Germinal center (tissue), 1 donor: ENCODE measurements around the gene MZB1.
"Not testable (repeated sequence)": the region's sequence is repeated elsewhere in the genome, so short reads cannot be mapped to it uniquely, and the experiment has no call there.

Source experiments
- DNase-seq: peaks from one replicate; pipeline ENCODE4 v3.0.0; 2012; ENCODE audit warnings: mixed read lengths, low spot score

MZB1 gene

DNA sequence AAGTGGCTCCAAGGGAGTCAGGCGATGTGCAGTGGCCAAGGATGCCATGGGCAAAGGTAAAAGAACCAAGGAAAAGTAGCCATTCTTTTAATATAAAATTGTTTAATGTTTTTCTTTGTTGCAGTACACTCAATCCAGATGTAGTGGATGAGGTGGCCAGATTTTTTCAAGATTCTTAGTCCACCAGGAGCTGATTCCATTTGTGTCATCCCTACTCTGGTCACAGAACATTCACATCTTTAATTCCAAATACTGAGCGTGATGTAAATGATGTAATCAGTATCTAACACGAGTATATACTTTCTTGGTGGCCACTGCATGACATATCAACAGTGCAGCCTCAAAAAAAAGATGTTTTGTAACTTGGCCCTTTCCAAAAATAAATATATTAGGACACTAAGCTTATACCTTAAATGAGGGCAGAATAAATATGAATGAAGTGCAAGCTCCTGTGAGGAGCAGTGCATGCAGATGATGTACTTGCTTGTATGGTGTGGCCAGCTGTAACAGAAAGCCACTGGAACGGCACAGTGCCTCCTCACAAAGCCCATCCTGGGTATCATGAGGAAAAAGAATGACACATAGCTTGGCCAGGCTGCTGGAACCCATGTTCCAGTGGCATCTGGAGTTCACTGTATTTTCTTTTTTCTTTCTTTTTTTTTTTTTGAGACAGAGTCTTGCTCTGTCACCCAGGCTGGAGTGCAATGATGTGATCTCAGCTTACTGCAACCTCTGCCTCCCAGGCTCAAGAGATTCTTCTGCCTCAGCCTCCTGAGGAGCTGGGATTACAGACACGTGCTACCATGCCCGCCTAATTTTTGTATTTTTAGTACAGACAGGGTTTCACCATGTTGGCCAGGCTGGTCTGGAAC lies 20.6 kb upstream of the MZB1 start:
- no peak for DNase-seq

DNA sequence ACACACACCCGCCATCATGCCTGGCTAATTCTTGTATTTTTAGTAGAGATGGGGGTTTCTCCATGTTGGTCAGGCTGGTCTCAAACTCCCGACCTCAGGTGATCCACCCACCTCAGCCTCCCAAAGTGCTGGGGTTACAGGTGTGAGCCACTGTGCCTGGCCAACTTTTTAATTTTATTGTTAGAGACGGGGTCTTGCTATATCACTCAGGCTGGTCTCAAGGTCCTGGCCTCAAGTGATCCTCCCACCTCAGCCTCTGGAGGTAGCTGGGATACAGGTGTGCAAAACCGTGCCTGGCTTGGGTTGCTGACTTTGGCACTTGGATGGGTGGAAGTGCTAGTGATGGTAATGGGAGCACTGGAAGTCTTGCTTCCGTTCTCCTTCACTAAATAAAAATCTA lies 19.4 kb upstream of the MZB1 start:
- DNase-seq: not testable (repeated sequence)

DNA sequence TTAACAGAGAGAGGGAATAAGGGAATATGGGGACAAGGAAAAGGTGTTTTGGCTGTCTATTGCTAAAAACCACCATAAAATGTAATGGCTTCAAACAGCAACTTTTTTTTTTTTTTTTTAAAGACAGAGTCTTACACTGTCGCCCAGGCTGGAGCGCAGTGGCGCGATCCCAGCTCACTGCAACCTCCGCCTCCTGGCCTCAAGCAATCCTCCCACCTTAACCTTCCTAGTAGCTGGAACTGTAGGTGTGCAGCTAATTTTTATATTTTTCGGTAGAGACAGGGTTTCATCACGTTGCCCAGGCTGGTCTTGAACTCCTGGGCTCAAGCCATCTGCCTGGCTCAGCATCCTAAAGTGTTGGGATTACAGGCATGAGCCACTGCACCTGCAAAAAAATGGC lies 18.5 kb upstream of the MZB1 start:
- DNase-seq: no peak

DNA sequence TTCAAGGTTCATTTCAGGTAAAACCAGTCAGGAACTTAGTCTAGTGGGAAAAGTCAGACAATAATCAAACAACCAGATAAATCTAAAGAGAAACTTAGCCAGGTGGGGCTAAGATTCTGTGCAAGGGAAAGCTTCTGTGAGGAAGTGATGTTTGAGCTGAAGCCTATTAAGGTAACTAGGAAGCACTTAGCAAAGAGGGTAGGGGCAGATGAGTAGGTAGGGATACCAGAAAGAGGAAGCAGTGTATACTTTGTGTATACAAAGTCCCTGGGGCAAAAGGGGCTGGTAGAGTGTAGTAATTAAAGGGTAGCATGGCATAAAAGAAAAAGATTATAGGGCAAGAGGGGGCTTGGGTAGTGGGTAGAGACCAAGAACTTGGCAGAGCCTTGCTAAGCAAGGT lies 17.8 kb upstream of the MZB1 start:
- peak; percentile 84 for DNase-seq

DNA sequence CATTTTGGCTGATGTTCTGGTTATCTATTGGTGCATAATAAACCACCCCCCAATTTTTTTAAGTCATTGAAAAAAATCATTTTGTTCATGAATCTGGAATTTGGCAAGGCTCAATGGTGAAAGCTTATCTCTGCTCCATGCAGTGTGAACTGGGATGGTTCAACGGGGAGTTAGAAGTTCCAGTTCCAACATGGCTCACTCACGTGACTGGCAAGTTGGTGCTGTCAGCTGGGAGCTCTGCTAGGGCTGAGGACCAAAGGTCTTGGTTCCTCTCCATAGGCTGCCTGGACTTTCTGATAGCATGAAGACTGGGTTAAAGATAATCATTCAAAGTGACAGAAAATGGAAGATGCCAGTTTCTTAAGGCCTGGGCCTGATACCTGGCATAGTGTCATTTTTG lies 17.2 kb upstream of the MZB1 start:
- DNase-seq: no peak

DNA sequence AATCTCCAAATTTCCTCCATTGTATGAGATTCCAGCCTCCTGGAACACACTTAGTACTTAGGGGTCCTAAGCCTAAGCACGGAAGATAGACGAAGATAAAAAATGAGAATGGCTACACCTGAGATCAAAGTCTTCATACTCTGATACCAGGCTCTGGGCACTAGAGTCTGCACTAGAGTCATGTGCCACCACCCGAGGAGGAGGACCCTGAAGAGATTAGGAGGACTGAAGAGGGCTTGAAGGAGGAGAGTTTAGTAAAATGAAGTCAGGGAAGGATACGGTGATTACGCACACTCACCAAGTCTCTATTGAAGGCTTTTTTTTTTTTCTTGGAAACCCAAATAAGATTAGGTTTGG lies 14.7 kb upstream of the MZB1 start:
- no peak for DNase-seq

DNA sequence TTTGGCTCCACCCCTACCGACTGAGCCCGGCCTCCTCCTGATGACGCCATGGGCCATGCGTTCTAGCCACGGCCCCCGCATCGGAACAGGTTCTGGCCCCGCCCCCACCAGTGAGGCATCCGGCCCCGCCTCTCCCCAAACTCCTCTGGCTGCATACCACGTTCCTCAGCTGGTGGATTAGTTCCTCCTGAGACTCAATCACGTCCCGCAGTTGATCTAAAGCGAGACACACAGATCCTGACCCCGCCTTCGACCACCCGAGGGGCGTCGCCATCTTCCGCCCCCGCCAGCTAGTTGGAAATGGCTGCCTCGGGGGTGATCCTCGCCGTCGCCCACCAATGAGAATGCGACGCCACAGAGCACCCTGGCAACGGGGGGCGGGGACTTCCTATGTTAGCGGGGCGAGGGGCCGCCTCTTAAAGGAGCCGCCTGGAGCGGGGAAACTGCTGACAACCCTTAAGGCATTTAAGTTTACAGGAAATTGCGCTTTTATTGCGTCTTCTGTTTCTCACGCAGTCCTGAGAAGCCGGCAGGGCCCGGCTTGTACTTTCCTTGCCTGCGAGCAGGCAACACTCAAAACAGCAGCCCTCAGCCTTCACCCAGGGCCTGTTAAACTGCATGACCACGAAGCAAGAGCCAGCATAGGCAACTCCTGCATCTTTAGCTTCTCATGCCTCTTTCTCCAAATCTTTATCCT lies 14.2 kb upstream of the MZB1 start, which contains the start of gene SPATA24:
Gene SPATA24 (minus strand): TSS at position 303 of the 697 bp plus-strand sequence. CDS start 29 bp downstream, at position 274.
- peak; percentile 97 for DNase-seq

DNA sequence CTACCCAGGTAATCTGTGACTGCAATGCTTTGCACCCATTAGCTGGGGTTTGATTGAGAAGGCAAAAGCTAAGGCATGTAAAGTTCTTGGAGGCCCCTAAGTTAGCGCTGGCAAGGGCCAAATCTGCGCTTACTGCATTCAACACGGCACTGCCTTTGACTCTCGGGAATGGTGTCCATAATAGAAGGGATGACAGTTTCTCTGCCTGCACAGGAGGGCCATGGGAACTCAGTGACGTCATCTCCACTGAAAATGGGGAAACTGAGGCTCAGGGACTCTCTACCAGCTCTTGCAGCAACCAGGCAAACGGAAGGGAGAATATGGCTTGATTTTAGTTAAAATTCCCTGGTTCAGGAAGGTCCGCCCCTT lies 13.7 kb upstream of the MZB1 start:
- no peak for DNase-seq

DNA sequence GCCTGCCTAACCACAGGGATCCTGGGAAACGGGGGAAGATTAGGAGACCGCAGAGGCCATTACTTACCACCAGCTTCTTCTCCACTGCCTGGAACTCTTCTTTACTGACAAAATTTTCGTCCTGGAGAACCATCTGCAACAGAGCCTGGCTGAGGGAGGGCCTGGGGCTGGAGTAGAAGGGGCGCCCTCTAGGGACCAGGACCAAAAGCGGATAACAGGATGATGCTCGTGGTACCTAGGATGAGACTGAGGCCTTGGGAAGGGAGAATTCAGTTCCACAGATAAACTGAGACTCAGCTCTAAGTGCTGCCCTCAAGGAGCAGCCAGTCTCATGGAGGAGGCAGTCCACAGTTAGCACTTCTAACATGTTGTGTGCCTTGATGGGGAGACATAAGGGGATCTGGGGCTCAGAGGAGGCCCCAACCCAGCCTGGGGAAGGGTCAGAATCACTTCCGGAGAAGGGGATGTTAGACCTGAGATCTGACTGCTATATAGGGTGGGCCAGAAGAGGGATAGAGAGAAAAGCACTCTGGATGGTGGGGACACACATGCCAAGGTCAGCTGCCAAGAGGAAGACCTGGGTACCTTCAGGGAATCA lies 12.9 kb upstream of the MZB1 start:
- DNase-seq: no peak

DNA sequence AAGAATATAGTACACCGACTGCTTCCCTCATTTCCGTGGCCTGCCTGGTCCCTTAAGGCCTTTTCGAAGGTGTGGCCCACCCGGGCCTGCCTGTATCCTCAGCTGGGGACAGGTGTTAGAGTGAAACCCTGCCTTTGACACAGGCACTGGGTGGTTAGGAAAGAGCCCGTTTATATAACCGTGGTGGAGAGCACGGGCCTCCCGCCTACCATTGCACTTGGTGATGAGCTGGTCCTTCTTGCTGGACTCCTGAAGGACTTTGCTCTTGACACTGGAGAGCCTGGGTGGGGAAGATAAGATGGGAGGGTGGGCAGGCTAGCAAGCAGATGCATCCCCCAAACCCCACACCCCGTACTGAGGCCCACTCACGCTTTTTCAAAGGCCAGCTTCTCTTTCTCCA lies 11.8 kb upstream of the MZB1 start:
- DNase-seq: no peak

DNA sequence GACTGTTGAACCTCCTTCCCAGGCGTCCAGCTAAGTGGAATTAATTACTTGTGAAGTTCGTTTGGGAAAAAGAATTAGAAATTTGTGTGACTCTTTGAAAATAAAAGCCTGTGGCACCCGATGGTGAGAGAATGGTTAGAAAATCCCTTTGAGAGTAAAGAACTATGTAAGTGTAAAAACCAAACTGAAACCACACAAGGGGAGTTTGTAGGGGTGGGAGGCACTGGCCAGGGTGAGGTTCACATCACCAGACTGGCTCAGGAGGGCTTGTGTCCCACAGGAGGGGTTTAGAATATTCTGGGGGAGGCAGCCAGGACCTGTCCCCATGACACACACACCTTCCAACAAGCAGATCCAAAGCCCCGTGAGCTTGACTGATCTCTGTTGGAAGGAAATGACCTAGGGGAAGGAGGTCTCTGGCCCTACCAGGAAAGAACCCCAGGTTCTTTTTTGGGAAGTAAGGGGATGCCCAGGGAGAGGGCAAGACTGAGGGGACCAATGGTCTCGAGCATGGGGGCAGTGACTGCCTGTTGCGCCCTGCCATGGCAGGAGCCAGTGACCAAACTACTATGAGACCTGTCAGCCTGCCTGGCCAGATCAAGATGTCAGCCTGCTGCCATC lies 9.9 kb upstream of the MZB1 start:
- no peak for DNase-seq

DNA sequence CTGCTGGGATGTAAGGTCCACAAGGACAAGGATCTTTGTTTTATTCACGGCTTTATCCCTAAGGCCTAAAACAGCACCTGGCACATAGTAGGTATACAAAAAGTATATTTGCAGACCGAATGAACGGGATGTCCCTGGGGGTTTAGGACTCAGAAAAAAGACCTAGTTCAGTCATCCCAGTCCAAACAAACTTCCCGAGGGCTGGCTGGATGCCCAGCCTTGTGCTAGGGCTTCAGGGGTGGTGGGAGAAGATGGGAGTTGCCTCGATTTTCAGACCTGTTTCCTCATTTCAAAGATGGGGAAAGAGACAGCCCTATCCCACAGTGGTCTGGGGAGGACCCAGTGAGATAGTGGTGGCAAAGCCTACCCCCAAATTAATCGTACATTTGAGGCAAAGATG lies 8.2 kb upstream of the MZB1 start:
- no peak for DNase-seq

DNA sequence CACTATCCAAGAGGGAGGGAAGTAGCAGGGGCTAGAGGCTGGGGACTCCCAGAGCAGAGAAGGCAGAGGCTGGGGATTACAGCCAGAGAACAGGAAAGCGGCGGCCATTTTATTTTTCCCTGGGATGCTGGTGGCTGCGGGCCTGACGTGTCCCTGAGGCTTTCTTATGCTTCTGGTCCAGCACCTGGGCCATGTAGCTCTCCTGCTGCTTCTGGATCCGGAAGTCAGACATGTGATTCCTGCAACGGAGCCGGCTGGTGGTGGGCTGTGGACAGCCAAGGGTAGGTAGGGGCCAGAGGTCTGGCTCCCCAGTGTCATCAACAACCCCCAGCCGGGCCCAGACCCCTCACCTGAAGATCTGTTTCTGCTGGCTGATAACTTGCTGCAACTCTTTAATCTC lies 7.0 kb upstream of the MZB1 start:
- no peak for DNase-seq

DNA sequence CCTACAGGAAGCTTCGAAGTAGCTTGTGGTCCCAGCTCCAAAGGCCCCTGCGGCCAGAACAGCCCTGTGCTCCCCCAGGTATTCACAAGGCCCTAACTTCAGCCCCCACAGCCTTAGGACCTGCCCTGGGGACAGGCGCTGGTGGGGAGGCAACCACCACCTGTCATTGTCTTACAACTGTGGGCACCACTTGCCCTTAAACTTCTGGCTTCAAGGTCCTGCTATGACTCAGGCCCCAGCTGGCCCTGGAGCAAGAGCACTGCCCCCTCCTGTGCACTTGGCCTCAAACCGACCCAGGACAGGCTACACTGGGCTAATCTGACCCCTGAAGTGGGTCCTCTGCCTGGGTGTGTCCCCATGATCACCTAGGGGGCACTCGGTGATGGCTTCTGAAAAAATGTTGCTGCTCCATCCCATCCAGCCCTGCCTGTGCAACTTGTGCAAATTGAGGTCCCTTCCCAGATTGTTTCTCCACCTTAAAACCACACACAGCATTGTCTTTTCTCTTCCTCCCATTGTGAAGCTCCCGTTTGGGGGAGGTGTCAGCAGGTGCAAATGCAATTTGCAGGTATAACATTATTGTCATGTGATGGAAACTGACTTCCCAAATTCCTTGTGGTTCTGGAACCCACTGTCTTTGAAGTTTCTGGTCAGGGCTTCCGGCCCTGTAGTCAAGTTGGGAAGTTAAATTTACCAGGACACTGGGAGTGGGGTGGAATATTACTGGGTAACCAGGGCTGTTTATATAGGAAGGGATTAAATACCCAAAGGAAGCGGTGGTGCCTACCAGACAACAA lies 6.3 kb upstream of the MZB1 start:
- no peak for DNase-seq

DNA sequence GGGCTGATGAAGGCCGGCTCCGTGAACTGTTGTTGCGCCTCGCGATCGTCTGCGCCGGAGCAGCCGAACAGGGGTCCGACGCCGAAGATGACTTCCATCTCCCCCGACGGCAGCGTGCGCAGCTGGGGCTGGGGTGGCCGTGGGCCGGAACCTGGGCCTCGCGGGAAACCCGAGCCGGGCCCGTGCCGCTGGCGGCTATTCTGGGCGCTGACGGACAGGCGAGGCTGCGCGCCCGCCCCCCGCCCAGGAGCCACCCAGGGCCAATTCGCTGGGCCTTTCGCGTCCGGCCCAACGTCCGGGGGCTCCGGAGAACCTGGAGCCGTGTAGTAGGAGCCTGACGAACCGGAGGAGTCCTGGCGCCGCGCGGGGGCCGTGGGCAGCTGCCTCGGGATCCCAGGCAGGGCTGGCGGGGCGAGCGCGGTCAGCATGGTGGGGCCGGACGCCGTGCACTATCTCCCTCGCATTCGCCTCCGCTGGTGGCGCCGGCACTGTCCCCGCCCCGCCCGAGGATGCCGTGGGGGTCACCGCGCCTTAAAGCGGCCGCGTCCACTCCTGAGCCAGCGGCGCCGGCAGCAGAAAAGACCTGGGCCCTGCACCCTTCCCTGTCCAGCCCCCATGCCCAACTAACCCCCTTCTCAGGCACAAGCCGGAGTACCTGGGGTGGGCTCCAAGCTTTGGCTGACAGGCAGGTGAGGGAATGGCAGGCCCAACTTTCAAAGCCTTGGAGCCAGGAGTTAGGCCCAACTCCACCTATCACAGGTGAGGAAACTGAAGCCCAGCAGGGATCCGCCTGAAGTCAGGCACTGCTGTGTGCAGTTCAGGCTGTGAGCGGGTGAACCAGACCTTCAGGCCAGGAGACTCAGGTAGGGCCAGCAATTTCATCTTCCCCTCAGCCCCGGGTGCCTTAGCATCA lies 5.2 kb upstream of the MZB1 start, which contains the start of gene PROB1:
Gene PROB1 (minus strand): TSS at position 451 of the 913 bp plus-strand sequence. CDS start 23 bp downstream, at position 428.
- no peak for DNase-seq

DNA sequence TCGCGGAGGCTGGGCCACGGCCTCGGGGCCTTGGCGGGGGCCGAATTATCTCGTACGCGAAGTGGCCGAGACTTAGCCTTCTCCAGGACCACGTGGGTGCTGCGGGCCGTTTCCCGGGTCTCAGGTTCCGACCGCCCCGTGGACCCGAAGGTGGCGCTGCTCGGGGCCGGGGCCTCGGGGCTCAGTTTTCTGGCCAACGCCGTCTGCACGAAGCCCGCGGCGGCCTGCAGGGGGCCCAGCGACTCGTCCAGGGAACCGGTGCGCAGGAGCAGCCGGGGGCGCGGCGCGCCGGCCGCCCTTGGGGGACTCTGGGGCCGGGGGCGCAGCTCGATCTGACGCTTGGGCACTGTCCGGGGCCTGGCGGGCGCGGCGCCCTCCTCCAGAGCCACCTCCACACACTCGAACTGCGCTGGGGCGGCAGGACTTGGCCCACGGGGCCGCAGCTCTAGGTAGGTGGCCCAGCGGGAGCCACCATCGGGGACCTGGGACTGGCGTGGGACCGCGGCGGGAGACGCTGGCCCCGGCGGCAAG lies 4.5 kb upstream of the MZB1 start:
- DNase-seq: peak; percentile 75

DNA sequence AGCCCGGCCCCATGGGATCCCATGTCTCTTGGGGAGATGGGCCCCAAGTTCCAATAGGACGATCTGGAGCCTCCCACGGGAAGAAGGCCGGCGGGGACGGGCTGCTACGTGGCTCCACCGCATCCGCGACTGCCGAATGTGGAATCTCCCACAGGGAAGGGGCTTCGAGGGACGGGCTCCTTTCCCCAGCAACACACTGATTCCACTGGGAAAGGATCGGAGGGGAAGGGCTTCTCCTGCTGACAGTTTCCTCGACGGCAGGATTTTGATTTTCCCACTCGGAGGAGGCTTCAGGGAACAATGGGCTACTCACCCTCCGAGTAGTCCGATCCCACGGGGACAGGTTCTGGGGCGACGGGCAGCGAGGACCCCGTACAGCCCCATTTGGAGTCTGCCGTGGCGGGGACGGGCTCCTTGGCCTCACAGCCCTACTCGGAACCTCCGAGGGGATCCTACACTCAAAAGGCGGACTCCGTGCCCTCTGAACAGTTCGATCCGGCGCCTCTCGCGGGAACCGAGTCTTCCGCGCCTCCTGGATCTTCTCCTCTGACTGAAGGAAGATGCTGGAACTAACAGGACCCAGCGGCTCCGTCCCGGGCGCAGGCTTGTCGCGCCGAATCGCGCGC lies 3.9 kb upstream of the MZB1 start:
- no peak for DNase-seq

DNA sequence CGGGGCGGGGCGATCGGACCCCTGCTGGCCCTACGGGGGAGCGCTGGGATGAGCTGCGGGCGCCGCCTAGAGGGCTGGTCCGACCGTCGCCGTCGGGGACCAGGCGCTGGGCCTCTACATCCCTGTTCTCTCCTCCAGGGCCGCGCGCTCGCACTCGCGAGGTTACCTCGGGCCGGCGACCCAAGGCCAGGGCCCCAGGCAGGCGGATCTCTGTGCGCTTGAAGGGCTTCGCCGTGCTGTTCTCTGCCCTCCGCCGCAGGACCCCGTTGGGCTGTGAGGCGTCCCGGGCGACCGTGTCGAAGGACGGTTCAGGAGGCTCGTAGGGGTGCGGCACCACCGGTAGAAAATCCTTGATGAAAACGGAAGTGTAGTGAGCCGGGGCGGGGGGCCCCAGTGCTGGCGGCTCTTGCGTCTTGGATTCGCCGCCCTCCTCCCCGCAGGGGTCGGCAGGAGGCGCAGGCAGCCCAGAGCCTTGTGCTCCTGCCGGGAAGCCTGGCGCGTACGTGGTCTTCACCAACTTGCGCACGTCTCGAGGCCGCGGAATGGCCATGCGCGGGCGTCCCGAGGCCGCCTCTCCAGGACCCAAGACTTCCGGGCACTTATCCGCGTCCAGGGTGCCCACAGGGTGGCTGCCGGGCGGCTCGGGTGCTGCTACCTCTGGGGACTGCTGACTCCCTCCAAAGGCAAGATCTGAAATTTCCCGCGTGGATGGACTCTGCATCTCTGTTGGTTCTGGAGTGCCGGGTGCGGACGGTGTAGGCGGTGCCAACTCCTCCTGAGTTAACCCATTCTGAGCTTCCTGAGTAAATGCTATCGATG lies 3.2 kb upstream of the MZB1 start:
- DNase-seq: peak; percentile 92

DNA sequence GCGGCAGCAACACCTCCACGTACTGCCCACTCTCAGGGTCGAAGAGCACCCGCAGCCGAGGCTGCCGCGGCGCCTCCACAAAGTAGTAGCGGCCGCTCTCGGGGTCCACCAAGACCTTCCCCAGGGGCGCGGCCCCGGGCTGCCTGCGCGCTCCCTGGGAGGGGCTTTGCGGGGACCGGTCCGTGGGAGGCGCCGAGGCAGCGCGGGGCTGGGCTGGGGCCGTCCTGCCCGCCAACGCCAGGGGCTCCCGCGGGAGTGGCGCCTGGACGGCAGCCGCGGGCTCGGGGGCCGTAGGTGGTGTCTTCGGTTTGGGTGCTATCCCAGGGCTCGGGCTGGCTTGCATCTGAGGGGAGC lies 2.6 kb upstream of the MZB1 start:
- DNase-seq: no peak
